ENCODE data around the gene TCF19.

The TCF19 gene

DNA sequence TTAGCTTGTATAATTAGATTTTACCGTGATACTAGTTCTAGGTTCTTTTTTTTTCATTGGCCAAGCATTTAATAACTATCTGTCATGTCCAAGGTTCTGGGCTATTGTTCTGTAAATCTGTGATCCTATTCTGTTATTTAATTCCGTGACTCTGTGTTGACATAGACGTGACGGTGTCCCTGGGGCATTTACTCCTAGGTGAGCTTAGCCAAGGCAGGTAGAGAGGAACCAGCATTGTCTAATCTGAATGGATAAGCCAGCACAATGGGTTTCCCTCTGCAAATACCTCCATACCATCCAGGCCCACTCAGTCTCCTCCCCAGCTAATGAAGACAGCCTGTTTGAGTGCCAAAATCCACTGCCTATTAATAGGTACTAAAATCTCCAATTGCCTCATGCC, 29.3 kb upstream of the TCF19 start:
- no peak for DNase-seq

GRCh38 chr6:31130751-31131150, 27.6 kb upstream of the TCF19 start:
- no peak for DNase-seq

DNA sequence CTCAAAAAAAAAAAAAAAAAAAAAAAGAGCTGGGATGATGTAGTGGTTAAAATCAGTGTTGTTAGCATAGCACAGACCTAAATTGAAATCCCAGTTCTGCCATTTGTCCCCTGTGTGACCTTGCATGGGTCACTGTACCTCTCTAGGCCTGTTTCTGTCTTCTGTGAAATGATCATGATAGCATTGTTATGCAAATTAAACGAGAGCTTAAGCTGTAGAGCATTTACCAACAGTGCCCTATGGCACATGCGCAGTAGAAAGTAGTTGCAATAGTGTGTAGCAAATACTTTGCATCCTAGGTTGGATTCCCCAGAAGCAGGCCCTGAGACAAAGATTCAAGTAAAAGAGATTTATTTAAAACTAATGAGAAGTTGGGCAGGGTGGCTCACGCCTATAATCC, 26.8 kb upstream of the TCF19 start:
- no peak for DNase-seq

GRCh38 chr6:31132806-31133205, 25.6 kb upstream of the TCF19 start:
- DNase-seq: no peak

GRCh38 chr6:31135710-31136109, 22.7 kb upstream of the TCF19 start:
- no peak for DNase-seq

DNA sequence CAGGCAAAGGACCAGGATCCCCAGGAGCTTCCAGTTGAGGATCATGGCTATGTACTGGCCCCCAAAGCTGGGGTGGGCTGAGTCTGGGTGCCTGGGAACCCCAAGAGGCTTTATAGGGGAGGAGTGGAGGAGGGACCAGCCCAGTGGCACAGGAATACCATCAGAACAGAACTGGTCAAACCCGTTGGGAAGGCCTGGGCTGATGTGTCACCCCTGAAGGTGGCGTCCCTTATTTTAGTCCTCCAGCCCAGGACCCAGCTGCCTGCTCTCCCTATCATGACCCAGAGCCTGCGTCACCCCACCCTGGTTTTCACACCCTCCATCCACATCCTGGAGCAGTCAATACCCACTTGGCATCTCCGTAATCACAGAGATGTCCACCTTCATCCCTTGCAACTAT, 19.4 kb upstream of the TCF19 start, which contains the start of gene PSORS1C2:
PSORS1C2 (minus strand) TSS at position 85 of the 400 bp plus-strand sequence; CDS start at position 45, 40 bp downstream.
- DNase-seq: no peak

GRCh38 chr6:31139599-31139998, 18.8 kb upstream of the TCF19 start:
- DNase-seq: no peak

DNA sequence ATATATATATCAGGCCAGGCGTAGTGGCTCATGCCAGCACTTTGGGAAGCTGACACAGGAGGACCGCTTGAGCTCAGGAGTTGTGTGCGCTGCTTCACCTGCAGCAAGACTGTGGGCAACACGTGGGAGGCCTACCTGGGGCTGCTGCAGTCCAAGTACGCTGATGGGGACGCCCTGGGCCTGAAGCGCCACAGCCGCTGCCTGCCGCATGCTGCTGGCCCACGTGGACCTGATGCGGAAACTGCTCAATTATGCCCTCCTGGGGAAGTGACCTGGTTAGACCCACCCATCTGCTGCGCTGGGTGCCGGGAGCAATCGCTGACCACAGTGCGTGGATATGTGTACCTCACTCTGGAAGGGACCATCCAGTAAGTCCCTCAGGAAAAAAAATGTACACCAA, 17.7 kb upstream of the TCF19 start:
- no peak for DNase-seq

DNA sequence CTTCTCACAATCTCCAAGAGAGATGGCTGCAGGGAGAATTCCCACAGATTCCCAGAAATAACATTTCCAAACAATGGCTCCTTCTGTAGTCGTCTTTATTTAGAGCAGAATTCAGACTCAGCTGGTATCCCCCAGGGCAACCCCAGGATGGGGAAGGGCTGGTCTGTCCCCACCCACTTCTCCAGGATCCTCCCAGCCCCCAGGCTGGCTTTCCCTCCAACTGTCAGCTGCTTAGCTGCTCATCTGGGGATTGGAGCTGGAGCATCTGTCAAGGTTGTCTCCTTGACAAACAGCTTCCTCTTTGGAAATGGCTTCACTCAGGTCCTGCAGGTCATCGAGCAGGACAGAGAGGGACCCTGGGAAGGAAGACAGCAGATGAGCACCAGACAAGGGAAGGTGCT, 16.0 kb upstream of the TCF19 start:
- DNase-seq: no peak

DNA sequence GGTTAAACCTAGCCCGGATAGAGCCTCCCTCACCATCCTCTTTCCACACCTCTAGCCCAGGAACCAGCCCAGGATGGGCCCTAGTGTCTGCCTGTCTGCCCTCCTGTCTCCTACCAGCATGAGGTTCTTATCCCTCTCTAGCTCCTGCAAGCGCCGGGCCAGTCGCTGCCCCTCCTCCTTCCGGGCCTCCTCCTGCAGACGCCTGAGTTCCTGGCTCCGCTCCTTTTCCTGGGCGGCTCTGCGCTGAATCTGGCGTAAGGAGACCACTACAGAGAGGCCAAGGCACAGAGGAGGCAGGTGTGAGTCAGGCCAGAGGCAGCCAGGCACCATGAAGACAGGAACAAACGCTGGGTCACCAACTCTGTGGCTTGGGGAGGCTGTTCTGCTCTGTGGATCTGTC, 15.2 kb upstream of the TCF19 start:
- no peak for DNase-seq

DNA sequence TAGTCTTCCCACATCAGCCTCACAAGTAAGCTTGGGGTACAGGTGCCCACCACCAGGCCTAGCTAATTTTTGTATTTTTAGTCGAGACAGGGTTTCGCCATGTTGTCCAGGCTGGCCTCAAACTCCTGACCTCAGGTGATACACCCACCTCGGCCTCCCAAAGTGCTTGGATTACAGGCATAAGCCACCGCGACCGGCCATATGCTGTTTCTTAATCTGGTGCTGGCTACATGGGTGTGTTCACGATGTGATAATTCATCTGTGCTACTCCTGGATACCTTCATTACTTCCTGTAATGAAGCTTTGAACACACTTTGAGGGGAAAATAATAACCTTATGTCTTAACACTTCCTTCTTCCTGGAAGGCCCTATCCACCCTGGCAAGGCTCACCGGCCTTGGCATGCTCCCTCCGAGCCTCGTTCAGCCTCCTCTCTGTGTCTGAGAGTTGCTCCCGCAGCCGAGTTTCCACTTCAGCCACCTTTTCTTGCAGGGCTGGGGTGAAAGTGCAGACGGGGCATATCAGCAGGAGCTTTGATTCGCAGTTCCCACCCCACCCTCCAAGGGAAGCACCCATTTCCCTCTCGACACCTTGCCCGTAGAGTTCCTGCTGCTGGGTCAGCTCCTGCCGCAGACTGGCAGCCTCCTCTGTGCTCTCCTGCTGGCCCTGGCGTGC, 14.0 kb upstream of the TCF19 start:
- no peak for DNase-seq

DNA sequence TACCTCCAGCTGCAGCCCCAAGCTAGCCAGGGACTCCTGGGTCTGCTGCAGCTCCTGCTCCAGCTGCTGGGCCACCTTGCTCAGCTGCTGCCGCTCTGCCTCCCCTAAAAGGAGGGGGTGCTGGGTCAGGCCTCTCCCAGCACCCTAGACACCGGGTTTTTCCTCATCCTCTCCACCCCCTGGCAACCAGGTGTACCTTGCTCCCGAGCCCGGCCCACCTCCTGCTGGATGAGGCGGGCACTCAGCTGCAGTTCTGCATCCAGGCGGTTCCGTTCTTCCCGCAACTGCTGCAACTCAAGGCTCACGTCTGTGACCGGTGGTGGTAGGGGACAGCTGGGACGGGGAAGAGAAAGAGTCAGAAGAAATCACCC, 13.4 kb upstream of the TCF19 start:
- no peak for DNase-seq

GRCh38 chr6:31145386-31145785, 13.0 kb upstream of the TCF19 start:
- DNase-seq: no peak

DNA sequence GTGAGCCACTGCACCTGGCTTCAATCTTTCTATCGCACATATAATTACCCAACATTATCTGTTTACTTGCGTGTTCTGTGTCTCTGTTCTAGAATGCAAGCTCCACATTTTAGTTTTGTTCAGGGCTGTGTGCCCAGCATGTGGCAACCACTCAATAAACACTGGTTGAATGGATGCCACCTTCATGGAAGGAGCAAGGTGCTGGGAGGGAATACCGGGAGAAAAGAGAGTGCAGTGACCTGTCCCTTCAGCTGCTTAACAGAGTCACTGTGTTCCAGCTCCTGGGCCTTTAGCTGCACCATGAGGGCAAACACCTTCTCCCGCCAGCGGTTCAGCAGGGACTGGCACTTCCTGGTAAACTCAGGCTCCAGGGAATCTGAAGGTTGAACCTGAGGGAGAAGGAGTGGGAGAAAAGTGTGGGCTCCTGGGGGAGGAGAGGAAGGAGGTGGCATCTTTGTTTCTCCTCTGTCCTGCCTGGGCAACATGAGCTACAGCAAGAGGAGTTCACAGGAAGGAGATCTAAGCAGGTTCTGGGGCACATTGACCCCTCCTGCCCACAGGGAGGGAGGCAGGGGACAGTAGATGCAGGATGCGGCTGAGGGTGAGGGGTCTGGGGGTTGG, 8.5 kb upstream of the TCF19 start:
- no peak for DNase-seq

DNA sequence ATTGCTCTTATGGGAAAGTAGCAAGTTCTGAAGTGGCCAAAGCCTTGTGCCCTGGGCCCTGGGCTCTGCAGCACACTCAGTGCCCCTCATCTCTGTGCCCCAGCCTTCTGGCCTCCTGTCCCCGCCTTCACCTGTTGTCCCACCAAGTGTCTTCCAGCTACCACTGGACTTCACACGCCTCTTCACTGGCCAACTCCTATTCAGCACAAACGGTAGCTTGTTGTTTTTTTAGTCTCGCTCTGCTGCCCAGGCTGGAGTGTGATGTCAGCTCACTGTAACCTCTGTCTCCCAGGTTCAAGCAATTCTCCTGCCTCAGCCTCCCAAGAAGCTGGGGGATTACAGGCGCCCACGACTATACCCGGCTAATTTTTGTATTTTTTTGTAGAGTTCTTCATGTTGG, 5.6 kb upstream of the TCF19 start:
- DNase-seq: no peak

- DNase-seq: no peak
Observed at GRCh38 chr6:31154436-31154835, 4.0 kb upstream of the TCF19 start.

DNA sequence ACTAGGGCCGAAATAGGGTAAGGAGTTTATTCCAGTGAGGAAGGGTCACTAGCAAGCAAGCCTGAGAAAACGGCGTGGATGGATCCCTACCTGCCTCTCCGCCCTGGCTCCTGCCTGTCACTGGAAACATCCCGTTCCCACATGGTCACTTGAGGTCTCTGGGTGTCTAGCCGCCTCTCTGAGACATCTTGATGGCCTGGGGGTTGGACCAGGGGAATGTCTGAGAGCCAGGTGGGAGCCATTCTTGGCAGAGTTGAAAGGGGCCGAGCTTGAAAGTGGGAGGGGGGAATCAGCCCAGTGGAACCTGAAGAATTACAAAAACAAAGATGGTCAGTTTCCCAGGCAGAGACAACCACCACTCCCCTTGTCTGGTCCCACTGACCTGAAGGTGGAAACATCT, 1.7 kb upstream of the TCF19 start:
- DNase-seq: no peak

DNA sequence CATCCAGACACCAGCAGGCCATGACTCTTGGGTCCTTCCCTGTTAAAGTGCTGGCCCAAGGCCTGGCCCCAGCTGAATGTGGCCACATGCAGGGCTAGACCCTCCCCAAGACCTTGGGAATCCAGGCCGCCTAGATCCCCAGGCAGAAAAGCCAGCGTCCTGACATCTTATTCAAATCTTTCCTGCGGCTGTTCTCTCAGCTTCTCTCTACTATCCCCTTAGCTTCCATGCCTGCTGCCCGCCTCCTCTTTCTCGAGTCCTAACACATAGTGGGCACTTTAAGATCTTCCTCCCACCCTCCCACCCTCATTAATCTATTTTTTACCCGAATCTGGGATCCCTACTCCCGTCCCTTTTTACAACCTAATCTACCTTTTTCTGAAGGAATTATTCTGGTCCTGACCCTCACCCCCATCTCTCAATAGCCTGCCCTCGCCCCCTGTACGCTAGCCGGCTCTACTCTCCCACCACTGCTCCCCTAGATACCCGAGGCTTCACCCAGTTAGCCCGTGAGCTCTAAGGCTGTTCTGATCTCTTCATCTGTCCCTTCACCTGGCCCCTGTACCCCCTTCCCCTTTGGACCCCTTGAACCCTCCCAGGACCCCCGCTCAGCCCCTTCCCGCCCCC, 763 bp upstream of the TCF19 start, which contains the start of gene CCHCR1:
CCHCR1 (minus strand) TSS at position 290 of the 627 bp plus-strand sequence; CDS start at position 88, 202 bp downstream.
- no peak for DNase-seq

DNA sequence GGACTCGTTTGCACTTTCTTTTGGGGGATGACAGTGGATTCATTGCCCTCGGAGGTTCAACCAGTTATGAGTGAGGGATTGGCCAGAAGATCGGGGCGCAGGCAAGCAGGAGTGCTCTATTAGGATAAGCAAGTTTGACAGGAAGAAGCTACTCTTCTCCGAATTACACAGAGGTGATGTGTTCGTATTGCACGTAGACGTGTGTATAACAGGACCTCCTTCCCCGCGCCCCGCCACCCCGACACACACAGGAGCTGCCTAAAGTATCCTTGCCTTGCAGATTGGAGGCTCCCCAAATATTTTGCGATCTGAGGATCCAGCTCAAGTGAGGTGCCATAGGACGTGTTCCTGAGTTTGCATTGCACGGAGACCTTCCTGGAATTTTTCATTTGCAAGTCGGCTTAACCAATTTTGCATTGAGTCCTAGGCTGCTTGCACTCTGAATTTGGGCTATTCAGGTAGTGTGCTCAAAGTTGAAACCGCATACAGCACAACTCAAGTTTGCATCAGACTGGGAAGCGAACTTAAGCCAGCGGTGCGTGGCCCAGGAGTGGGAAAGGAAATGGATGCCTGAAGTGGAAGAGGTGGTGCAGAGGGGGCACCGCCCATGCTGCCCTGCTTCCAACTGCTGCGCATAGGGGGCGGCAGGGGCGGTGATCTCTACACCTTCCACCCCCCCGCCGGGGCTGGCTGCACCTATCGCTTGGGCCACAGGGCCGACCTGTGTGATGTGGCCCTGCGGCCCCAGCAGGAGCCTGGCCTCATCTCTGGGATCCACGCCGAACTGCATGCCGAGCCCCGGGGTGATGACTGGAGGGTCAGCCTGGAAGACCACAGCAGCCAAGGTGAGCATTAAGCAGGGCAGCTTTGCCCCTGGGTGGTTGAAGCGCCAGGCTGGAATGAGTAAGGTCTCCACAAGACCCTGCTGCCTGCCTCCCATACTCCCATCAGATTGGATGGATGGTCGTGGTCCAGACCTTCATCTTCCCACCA, 770 bp downstream of the TCF19 start:
- no peak for DNase-seq

DNA sequence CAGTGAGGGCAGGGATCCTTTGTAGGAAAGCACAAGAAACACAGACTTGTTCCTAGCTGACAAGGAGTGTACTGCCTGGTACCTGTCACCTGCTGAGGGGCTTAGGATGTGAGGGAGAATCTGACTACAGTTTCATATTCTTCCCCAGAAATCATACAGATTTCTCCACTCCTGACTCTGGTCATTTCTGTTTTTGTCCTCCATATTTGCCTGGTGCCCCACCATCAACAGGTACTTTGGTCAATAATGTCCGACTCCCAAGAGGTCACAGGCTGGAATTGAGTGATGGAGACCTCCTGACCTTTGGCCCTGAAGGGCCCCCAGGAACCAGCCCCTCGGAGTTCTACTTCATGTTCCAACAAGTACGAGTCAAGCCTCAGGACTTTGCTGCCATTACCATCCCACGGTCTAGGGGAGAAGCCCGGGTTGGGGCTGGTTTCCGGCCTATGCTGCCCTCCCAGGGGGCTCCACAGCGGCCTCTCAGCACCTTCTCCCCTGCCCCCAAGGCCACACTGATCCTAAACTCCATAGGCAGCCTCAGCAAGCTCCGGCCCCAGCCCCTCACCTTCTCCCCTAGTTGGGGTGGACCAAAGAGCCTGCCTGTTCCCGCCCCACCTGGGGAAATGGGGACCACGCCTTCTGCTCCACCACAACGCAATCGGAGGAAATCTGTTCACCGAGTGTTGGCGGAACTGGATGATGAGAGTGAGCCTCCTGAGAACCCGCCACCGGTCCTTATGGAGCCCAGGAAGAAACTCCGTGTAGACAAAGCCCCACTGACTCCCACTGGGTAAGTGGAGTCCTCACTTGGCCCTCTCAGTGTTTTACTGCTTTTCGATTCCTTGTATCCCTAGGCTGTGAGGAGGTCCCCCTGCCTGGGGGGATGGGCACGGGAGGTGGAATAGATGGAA, 3.1 kb downstream of the TCF19 start:
- no peak for DNase-seq

- no peak for DNase-seq
Observed at GRCh38 chr6:31162463-31163165, 4.2 kb downstream of the TCF19 start.
